Esophagus squamous epithelium (tissue), 4 donors: ENCODE measurements around the gene SLFN13.

ENCODE experiments used
- POLR2A ChIP-seq, 4 donors: fragments of 450-650 bp; IDR thresholded peaks; one replicate each; pipeline ENCODE4 v1.6.1; 2017; ENCODE audit warnings: antibody characterized with exemption in 4 of 4, mild to moderate bottlenecking in 4 of 4, moderate library complexity in 3 of 4
- TF ChIP-seq, protein P1 (sequence below), 6 experiments: fragments of 450-650 bp in 4 of 6; fragments of 200-600 bp in 2 of 6; sonication (generic) in 2 of 6; IDR thresholded peaks; one replicate each; pipeline ENCODE4 v1.5.1; 2016 to 2019; ENCODE audit warnings: antibody characterized with exemption in 6 of 6, mild to moderate bottlenecking in 4 of 6, moderate library complexity in 4 of 6

DNA sequence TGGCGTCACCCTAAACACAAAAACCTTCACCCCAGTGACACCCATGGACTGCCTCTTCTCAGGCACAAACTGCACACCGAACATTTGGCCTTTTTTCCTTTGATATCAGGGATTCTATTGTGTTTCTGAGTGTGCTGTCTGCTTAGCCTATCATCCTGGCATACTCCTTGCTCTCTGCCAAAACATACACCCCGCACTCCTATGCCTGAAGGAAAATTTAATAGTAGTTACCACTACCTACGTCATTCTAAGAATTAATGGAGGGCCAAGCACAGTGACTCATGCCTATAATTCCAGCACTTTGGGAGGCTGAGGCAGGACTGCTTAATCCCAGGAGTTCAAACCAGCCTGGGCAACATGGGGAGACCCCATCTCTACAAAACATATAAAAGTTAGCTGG is 19.9 kb upstream of the SLFN13 start:
- TF ChIP-seq, protein P1, sequence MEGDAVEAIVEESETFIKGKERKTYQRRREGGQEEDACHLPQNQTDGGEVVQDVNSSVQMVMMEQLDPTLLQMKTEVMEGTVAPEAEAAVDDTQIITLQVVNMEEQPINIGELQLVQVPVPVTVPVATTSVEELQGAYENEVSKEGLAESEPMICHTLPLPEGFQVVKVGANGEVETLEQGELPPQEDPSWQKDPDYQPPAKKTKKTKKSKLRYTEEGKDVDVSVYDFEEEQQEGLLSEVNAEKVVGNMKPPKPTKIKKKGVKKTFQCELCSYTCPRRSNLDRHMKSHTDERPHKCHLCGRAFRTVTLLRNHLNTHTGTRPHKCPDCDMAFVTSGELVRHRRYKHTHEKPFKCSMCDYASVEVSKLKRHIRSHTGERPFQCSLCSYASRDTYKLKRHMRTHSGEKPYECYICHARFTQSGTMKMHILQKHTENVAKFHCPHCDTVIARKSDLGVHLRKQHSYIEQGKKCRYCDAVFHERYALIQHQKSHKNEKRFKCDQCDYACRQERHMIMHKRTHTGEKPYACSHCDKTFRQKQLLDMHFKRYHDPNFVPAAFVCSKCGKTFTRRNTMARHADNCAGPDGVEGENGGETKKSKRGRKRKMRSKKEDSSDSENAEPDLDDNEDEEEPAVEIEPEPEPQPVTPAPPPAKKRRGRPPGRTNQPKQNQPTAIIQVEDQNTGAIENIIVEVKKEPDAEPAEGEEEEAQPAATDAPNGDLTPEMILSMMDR (IDR thresholded peaks at IDR 0.05) = no peak
- no peak for TF ChIP-seq POLR2A (IDR thresholded peaks at IDR 0.05)
